T47D (cell line): ENCODE measurements around the gene LRMDA.
"Not testable (repeated sequence)": the region's sequence is repeated elsewhere in the genome, so short reads cannot be mapped to it uniquely, and the experiment has no call there.

ENCODE experiments used
- DNase-seq, 2 experiments: peaks; one replicate each; pipeline versions ENCODE4 v3.0.0 to v3.0.0-alpha.2; 2011 to 2012; ENCODE audit warnings: low read depth in 1 of 2, low spot score in 1 of 2
- JUND ChIP-seq: IDR thresholded peaks from 2 replicates; pipeline ENCODE4 v1.6.1; 2012; ENCODE audit warnings: low read depth
- in situ Hi-C: cut with HindIII; loops from 2 replicates; pipeline ENCODE4 v1.10.0; 2016; ENCODE audit warnings: low sequenced_read_pairs, low pct_unique_long_range_greater_than_20kb

The LRMDA gene

DNA sequence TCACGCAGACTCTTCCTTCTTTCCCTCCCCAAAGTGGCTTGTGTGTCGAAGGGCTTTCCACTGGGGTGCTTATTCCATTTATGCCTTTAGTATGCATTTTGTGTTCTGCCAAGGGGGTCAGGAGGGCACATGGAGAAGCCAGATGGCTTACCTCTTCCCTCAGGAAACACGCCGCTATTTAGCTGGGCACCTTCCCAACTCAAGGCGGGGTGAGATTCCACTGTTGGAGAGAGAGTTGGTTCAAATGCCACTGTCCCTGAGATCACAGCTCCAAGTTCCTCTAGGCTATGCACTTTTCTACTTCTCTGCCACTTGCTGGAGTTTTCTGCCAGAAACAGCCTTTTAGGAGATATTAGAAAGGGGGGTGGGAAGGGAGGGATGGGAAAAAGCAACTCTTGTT, 1091.8 kb downstream of the LRMDA start:
- TF ChIP-seq JUND: no peak
- in situ Hi-C loops: no loop called here
- DNase-seq: no peak

DNA sequence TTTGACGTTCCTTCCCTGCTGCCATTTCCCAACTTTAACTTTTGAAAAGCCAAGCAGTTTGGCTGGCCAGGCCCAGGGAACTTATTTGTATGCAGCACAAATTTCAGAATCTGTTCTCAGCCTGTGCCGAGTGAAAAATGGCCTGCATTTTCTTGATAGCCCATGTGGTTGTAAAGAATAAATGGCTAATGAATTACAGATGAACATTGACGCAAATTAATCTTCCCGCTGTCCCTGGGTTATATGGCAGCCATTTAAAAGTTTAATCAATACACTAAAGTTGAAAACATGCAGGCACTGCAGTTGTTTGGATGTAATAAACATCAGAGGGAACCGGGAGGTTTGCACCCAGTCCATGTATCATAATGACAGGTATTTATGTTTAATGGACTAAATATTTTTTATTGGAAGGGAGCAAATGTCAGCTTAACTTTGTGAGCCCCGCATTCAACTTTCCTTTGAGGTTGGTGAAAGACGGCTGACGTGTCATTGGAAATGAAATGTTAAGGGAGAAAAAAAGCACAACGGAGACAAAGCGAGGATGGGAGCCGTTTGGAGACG, 1092.4 kb downstream of the LRMDA start:
- no peak for TF ChIP-seq JUND
- no peak for DNase-seq
- in situ Hi-C loops: no loop called here

DNA sequence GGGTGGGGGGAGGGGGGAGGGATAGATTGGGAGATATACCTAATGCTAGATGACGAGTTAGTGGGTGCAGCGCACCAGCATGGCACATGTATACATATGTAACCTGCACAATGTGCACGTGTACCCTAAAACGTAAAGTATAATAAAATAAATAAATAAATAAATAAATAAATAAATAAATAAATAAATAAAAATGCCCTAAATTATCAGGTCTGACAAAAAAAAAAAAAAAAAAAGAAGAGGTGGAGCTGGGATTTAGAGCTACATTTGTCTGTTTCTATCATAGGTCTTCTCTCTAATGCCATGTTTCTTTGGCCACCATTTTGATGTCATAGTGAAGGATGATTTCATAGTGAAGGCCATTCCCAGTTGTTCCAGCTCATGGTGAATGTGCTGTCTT, 1095.4 kb downstream of the LRMDA start:
- in situ Hi-C loops, DNase-seq: not testable (repeated sequence)

DNA sequence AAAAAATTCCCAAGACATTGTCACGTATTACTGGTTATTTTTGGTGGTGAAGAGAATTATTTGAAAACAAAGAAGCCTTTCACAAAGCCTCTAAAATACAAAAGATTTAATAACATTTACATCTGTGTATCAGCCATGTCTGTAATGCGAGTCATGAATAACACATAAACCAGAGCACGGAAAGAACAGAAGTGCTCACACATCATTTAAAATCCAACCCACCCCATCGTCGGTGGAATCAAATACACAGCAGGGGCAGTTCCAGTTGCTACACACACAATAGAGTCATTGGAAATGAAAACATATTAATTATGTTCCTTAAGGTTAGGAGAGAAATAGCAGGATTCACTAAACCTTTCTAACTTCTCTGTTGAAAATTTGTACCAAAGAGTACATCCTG, 1108.9 kb downstream of the LRMDA start:
- TF ChIP-seq JUND: no peak
- DNase-seq: no peak
- in situ Hi-C loops: no loop called here

DNA sequence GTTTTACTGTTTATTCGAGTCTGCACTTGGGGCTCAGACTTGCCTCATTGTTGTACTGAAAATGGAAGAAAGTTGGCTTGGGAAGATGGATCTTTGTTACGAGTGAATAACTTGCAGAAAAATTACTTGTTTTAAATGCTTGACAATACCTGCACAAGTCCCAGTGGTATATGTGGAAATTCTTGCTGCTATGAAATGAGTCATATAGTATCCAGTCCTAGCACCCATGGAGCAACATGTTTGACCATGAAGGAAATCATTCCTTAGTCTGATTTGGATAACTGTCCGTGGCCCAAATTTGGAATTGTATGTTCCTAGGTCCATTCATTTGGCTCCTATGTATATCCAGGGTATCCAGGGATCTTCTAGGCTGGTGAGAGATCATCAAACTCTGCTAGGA, 1109.4 kb downstream of the LRMDA start:
- TF ChIP-seq JUND: no peak
- in situ Hi-C loops: no loop called here
- DNase-seq: no peak

DNA sequence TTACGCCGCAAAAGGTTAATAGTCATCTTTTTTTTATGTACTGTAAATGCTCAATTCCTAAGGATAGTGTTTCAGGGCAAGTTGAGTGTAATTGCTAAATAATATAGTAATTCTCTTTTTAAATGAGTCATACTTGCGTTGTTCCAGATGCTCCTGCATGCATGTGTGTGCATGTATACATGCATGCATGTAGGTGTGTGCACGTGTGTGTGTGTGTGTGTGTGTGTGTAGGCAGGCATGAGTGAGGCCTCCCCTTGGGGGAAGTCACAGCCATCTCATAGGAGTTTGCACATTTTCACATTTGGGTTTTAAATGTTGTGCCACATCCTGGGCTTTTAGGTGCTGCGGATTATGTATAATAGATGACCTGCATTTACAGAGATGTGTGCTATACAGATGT, 1110.4 kb downstream of the LRMDA start:
- no peak for TF ChIP-seq JUND
- DNase-seq: no peak
- in situ Hi-C loops: no loop called here

DNA sequence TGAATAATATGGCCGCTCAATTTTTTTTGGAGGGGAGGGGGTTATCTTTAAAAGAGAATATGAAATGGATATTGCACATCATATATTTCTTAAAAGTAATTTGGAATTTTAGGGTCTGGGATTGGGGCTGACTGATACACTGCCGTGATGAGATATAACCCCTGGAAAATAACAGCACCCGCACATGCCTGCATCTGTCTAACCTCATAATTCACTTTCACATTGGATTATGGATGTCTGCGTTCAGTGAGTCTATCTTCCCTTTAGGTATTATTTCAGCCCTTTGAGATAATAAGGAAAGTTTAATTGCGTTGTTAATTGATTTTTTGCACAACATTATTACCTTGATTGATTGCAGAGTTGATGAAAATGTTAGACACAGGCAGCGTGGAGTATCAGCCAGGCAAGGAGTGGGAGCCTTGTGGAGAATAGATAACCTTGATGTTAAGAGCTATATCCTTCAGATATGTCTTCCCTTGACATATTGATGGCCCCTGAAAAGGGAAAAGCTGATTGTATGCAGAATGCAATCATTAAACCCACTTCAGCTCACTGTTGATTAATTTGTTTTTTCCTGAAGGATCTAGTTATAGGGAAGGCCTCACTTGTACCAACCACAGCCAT, 1111.0 kb downstream of the LRMDA start:
- in situ Hi-C loops: no loop called here
- DNase-seq: no peak
- TF ChIP-seq JUND: no peak

DNA sequence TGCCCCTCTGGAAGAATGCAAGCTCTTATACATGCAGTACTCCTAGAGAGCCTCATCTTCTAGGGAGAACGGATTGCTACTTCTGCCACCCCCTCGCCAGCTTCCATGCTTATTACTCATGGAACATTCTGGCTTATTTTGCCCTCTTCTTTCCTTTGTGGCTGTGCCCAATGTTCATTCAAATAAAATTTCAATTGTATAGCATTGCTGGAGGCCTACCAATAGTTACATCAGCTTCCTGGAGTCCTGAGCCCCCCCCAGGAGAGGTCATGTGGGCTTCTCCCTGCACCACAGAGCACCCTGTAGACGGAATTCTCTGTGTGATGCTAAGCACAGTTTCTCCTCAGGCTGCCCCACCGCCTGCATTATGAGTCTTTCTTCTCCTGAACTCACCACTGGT, 1112.2 kb downstream of the LRMDA start:
- no peak for TF ChIP-seq JUND
- in situ Hi-C loops: no loop called here
- DNase-seq: no peak

DNA sequence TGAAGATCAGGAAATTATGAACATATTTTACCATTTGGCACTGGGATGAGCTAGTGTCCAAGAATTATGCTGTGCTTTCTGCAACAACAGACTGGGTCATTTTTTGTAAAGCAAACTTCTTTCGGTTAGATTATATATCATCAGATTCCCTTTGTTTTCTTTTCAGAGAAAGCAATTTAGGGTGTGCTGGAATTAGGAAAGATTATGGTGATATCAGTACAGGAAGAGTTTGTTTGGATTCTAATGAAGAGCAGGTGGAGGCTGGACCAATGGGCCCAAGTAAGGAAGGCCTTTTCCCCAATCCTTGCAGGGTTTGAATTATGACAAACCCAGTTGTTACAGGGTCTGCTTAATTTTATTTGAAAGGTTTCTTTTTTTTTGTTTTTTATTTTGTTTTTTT, 1113.4 kb downstream of the LRMDA start:
- in situ Hi-C loops: no loop called here
- no peak for DNase-seq
- no peak for TF ChIP-seq JUND

DNA sequence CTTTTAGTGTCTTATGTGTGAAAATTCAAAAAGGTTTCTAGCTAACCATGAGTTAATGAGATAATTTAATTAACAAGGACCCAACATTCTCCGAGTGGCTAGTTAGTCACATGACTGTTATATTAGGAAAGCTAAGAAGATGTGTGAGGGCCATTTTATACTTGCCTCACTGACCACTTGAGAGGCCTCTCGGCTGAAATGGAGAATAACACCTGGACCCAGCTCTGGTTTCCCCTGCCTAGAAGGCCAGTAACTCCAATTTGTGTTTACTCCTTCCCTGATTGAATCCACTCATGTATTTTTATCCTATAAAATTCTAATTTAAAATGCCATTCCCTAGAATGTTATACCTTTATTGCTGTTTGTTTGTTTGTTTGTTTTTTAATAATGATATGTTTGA, 1115.0 kb downstream of the LRMDA start:
- TF ChIP-seq JUND: no peak
- in situ Hi-C loops: no loop called here
- DNase-seq: no peak

DNA sequence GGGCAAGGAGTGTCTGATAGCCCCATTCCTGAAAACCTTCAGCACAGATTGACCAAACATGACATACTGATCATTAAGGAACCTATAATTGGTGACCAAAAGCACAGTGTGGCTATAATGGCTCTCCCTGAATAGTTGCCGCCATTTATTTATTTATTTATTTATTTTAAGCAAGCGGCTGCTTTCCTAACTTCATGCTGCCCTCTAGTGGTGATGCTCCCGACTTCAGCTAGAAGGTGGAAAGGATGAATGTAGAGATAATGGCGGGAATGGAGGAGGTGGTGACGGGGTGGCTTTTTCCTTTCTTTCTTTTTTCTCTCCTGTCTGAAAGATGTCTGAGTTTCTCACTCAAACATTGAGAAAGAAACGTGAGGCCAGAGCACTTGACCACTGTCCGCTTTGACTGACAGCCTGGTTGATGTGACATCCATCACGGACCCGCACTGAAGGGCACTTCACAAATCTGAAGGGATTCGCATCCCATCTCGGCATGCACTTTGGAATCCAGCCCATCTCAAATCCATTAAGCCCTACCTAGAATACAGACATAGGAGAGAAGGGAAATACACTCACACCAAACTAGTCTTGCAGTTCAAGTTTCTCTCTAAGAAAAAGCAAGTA, 1116.0 kb downstream of the LRMDA start:
- DNase-seq: peak; percentile 35 to 92
- in situ Hi-C loops: no loop called here
- 0 out of 2 replicates have a peak, but pooled peaks have one; percentile 17 for TF ChIP-seq JUND

DNA sequence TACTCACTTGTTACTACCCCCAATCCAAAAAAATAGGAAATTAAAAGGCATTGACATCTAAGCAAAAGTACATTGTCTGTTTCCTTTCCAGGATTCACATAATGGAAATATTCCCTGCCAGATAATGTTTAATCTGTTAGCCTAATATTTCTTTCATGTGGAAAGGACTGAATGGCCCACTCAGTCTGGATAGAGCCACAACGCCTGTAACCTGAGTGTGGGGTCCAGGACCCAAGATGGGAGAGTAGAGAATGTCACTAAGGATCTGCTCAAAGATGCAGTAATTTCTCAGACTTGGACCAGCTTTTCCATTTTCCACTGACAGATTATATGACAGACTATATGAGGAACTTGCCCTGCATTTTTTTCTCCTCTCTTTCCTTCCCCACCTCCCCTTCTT, 1117.3 kb downstream of the LRMDA start:
- no peak for TF ChIP-seq JUND
- in situ Hi-C loops: no loop called here
- no peak for DNase-seq

DNA sequence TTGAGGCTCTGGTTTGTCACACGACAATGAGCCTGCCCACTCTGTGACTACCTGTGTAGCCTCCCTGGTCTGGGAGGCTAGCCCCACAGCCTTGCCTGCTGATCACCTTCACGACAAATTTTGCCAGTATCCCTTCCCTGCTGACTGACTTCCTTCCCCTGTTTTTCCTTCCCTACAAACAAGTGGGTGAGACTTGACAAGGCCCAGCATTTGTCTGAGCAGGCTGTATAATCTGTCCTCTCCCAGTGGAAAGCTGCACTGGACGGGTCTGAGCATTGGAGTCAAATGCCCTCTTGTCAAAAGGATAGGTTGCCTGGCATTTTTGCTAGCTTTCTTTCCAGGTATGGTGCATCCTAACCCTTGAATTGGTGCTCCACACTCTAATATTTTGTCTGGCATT, 1117.7 kb downstream of the LRMDA start:
- no peak for TF ChIP-seq JUND
- DNase-seq: no peak
- in situ Hi-C loops: no loop called here

DNA sequence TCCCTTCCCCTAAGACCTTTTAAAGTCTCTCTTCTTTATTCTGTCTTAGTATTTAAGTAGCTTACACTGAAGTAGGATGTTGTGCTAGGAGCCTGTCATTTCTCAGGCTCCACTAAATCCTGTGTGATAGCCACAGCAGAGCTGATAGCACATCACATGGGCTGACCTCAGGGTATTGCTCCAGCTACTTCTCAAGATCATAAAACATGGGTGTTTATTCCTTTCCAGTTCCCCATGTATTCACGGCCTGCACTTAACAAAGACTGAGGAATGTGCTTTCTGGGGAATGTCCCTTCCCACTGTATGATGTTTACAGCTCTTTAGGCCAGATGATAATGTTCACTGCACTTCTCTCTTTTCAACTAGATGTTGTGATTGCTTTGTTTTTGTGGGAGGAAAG, 1119.4 kb downstream of the LRMDA start:
- DNase-seq: no peak
- no peak for TF ChIP-seq JUND
- in situ Hi-C loops: no loop called here
